ENCODE measurements around the gene THBS2. TPM values are rescaled to one million over a fixed set of nuclear protein-coding genes. Genes with fewer than 3 reads are reported as not detected.
"Not testable (repeated sequence)": the region's sequence is repeated elsewhere in the genome, so short reads cannot be mapped to it uniquely, and the experiment has no call there.

The THBS2 gene
- total RNA-seq, 1 donor from 2014 or later: 6.9 TPM

DNA sequence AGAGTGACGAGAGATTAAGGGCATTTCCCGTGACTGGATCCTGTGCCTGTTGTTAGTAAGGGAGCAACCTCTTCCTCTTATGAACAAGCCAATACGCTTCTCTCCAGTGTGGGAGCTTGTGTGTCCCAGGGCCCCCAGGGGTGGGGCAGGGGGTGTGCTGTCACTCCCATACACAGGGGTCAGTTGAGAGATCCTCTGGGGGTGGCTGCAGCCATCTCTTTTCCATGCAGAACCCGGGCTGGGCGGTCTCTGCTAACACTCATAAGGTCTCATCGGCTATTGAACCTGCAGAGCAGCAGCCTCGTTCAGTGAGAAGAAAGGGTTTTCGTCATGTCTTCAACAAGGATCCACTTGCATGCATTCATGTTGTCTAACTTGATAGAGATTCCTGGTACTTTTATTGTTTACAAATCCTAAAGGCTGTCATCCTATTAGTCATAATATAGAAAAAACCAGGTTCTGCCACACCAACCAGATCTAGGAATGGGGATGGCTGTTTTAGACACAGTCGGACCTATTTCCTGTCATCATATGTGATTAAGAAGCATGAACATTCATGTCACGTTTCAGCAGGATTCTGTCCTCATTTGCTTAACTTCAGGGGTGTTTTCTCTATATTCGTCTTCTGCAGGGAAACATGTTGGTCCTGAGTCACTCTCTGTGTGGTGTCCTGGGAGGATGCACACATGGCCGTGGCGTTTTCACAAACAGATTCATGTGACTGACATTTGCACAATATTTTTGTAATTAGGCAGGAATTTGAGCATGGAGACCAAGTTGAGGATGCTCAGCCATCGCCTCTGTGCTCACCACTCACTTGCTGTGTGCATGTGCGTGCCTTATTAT is 13.3 kb upstream of the THBS2 start:
- Histone ChIP-seq H3K27me3 (ENCODE audit: low read depth) (peaks cover 26% of the 10 kb centered on the region), H3K36me3 (no peaks in the 10 kb centered on the region), H3K4me3 (no peak overlapping the region), H3K4me1 (no peaks in the 10 kb centered on the region), H3K27ac (replicated peaks) (peak overlapping the region; percentile 15), H3K9me3 (replicated peaks) (peaks cover 6% of the 10 kb centered on the region)
- no peak for DNase-seq
- no peak for TF ChIP-seq CTCF (IDR thresholded peaks at IDR 0.05; ENCODE audit: borderline replicate concordance)
- intact Hi-C loops (cut with micrococcal nuclease): no loop called here

DNA sequence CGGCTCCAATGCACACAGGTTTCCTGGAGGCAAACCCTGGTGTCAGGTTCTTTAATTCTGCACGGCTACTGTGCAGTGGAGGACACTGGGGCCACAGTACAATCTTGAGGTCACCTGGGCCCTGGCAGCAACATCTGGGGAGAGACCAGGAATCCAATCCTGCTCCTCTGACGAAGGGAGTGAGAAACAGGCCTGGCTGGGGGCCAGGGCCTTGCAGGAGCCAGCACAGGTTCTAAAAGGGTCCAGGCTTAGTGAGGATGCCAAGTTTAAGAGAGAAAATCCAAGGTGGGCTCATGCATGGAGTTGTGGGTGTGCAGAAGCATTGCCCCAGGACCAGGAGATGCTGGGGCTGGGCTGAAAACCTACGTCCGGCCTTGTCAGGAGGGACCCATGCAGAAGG is 12.6 kb upstream of the THBS2 start:
- Histone ChIP-seq H3K9me3 (replicated peaks) (peaks cover 6% of the 10 kb centered on the region), H3K27me3 (ENCODE audit: low read depth) (peaks cover 26% of the 10 kb centered on the region), H3K27ac (replicated peaks) (no peak overlapping the region), H3K36me3 (no peaks in the 10 kb centered on the region), H3K4me1 (no peaks in the 10 kb centered on the region), H3K4me3 (no peak overlapping the region)
- no peak for TF ChIP-seq CTCF (IDR thresholded peaks at IDR 0.05; ENCODE audit: borderline replicate concordance)
- no peak for DNase-seq
- intact Hi-C loops (cut with micrococcal nuclease): no loop called here

DNA sequence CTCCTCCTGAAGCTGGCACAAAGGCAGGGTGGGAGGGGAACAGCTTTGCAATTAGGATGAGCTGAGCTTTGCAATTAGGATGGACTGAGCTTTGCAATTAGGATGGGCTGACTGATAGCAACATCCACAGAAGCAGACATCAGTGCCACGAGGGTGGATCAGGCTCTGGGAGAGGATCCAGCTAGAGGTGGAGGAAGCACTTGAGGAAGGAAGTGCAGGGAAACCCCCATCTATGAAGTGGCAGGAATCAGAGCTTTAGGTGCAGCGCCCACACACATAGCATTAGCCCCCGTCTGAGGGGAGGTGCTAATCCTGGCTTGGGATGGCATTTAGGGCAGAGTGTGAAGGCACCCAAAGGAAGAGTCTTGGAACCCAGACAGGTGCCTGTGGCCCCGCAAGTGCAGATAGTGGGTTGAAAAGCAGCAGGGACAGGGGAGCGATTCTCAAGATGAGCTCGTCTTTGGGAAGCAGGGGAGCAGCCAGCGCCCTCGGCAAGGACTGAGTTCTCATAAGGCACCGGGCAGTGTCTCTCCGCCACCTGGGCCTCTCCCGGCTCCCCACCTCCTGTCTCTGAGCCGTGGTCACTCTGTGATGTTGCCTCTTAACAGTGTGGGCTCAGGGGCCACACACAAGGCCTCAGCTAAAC is 12.0 kb upstream of the THBS2 start:
- H3K4me3 ChIP-seq: no peak overlapping the region
- H3K27ac ChIP-seq (replicated peaks): no peak overlapping the region
- no peak for TF ChIP-seq CTCF (IDR thresholded peaks at IDR 0.05; ENCODE audit: borderline replicate concordance)
- DNase-seq: no peak
- H3K36me3 ChIP-seq: no peaks in the 10 kb centered on the region
- H3K9me3 ChIP-seq (replicated peaks): peaks cover 6% of the 10 kb centered on the region
- intact Hi-C loops (cut with micrococcal nuclease): no loop called here
- peaks cover 22% of the 10 kb centered on the region for H3K27me3 ChIP-seq (ENCODE audit: low read depth)
- H3K4me1 ChIP-seq: no peaks in the 10 kb centered on the region

- DNase-seq: peak; percentile 60
- intact Hi-C loops (cut with micrococcal nuclease): no loop called here
- Histone ChIP-seq H3K9me3 (replicated peaks) (peaks cover 6% of the 10 kb centered on the region), H3K36me3 (no peaks in the 10 kb centered on the region), H3K4me1 (no peaks in the 10 kb centered on the region), H3K27ac (replicated peaks) (no peak overlapping the region), H3K4me3 (no peak overlapping the region), H3K27me3 (ENCODE audit: low read depth) (peaks cover 6% of the 10 kb centered on the region)
- no peak for TF ChIP-seq CTCF (IDR thresholded peaks at IDR 0.05; ENCODE audit: borderline replicate concordance)
These were observed 10.4 kb upstream of the THBS2 start for GRCh38 chr6:169263836-169264608.

GRCh38 chr6:169263374-169263773 is 9.7 kb upstream of the THBS2 start:
- intact Hi-C loops (cut with micrococcal nuclease): no loop called here
- peaks cover 4% of the 10 kb centered on the region for H3K9me3 ChIP-seq (replicated peaks)
- H3K27me3 ChIP-seq (ENCODE audit: low read depth): peaks cover 4% of the 10 kb centered on the region
- DNase-seq: no peak
- no peaks in the 10 kb centered on the region for H3K36me3 ChIP-seq
- no peaks in the 10 kb centered on the region for H3K4me1 ChIP-seq
- TF ChIP-seq CTCF (IDR thresholded peaks at IDR 0.05; ENCODE audit: borderline replicate concordance): no peak
- H3K4me3 ChIP-seq: no peak overlapping the region
- H3K27ac ChIP-seq (replicated peaks): no peak overlapping the region

- H3K36me3 ChIP-seq; H3K4me3 ChIP-seq; H3K9me3 ChIP-seq (replicated peaks); intact Hi-C loops (cut with micrococcal nuclease); DNase-seq; H3K4me1 ChIP-seq; H3K27ac ChIP-seq (replicated peaks): not testable (repeated sequence)
- peaks cover 12% of the 10 kb centered on the region for H3K27me3 ChIP-seq (ENCODE audit: low read depth)
These were observed 9.0 kb upstream of the THBS2 start for GRCh38 chr6:169262602-169263001.
